Measurements from ENCODE around the gene PARP15.
"Not testable (repeated sequence)": the region's sequence is repeated elsewhere in the genome, so short reads cannot be mapped to it uniquely, and the experiment has no call there.

Gene PARP15

GRCh38 chr3:122679085-122679881, 101.8 kb downstream of the PARP15 start:
- no peak for DNase-seq (ENCODE audit: low read depth)
- TF ChIP-seq CTCF (conservative IDR thresholded peaks at IDR 0.05; ENCODE audit: low read depth, low read length) = peak; percentile 81
- H3K4me3 ChIP-seq (ENCODE audit: low read length) = peak overlapping the region; percentile 23

GRCh38 chr3:122679882-122680474, 102.5 kb downstream of the PARP15 start:
- no peak for TF ChIP-seq CTCF (conservative IDR thresholded peaks at IDR 0.05; ENCODE audit: low read depth, low read length)
- DNase-seq (ENCODE audit: low read depth) = no peak
- H3K4me3 ChIP-seq (ENCODE audit: low read length) = peak overlapping the region; percentile 86

- no peak for TF ChIP-seq CTCF (conservative IDR thresholded peaks at IDR 0.05; ENCODE audit: low read depth, low read length)
- DNase-seq (ENCODE audit: low read depth) = no peak
- peak within 1 kb of the TSS; percentile 86 for H3K4me3 ChIP-seq (ENCODE audit: low read length)
Observed at GRCh38 chr3:122680475-122681283, 103.2 kb downstream of the PARP15 start, which contains the start of gene PARP14. Gene PARP14, plus strand, starts transcription at chr3:122680839. Its CDS starts 45 bp downstream, at chr3:122680884.

- DNase-seq (ENCODE audit: low read depth) = no peak
- peak overlapping the region; percentile 86 for H3K4me3 ChIP-seq (ENCODE audit: low read length)
- no peak for TF ChIP-seq CTCF (conservative IDR thresholded peaks at IDR 0.05; ENCODE audit: low read depth, low read length)
Observed at GRCh38 chr3:122681284-122681973, 104.0 kb downstream of the PARP15 start.

- no peak for TF ChIP-seq CTCF (conservative IDR thresholded peaks at IDR 0.05; ENCODE audit: low read depth, low read length)
- no peak overlapping the region for H3K4me3 ChIP-seq (ENCODE audit: low read length)
- no peak for DNase-seq (ENCODE audit: low read depth)
Observed at GRCh38 chr3:122681974-122682409, 104.5 kb downstream of the PARP15 start.

GRCh38 chr3:122682778-122683411, 105.4 kb downstream of the PARP15 start:
- H3K4me3 ChIP-seq (ENCODE audit: low read length) = not testable (repeated sequence)

More at GRCh38 chr3:122682778-122683411, 105.4 kb downstream of the PARP15 start:
- not testable (repeated sequence) for DNase-seq (ENCODE audit: low read depth)
